Astrocyte of the spinal cord (primary cell): Measurements from ENCODE around the gene DBNL.

Experiments
- DNase-seq: peaks from one replicate; pipeline ENCODE4 v3.0.0; 2011; ENCODE audit warnings: low read depth, low spot score
- H3K4me3 ChIP-seq: 2 replicates; pipeline ENCODE4 v1.5.1; 2011; ENCODE audit warnings: low read depth, mild to moderate bottlenecking, low read length, moderate library complexity
- CTCF ChIP-seq: IDR thresholded peaks from 2 replicates; pipeline ENCODE4 v1.5.1; 2012; ENCODE audit warnings: low read depth, mild to moderate bottlenecking, low read length, inconsistent platforms
- in situ Hi-C: cut with HindIII; loops from 2 replicates; pipeline ENCODE4 v1.10.0; 2017; ENCODE audit warnings: low sequenced_read_pairs

Gene DBNL

GRCh38 chr7:44068054-44068453 is 23.6 kb downstream of the DBNL start:
- no peak for DNase-seq
- TF ChIP-seq CTCF = no peak
- no peak overlapping the region for H3K4me3 ChIP-seq
- in situ Hi-C loops = no loop called here

- TF ChIP-seq CTCF = no peak
- no peak overlapping the region for H3K4me3 ChIP-seq
- no peak for DNase-seq
- in situ Hi-C loops = no loop called here
These were observed 27.3 kb downstream of the DBNL start for GRCh38 chr7:44071726-44072363.

- in situ Hi-C loops = no loop called here
- no peak overlapping the region for H3K4me3 ChIP-seq
- TF ChIP-seq CTCF = peak; percentile 92
- peak; percentile 90 for DNase-seq
These were observed 28.1 kb downstream of the DBNL start for GRCh38 chr7:44072364-44073231.

GRCh38 chr7:44073664-44074348 is 29.3 kb downstream of the DBNL start:
- no peak for TF ChIP-seq CTCF
- peak; percentile 43 for DNase-seq
- no peak overlapping the region for H3K4me3 ChIP-seq
- in situ Hi-C loops = no loop called here

GRCh38 chr7:44074349-44074695 is 29.8 kb downstream of the DBNL start:
- DNase-seq = no peak
- H3K4me3 ChIP-seq = no peak overlapping the region
- no peak for TF ChIP-seq CTCF
- in situ Hi-C loops = no loop called here

- in situ Hi-C loops = no loop called here
- no peak for TF ChIP-seq CTCF
- no peak for DNase-seq
- no peak overlapping the region for H3K4me3 ChIP-seq
These were observed 31.0 kb downstream of the DBNL start for GRCh38 chr7:44075296-44076075.
